Testis (tissue), 3 donors: ENCODE results near the gene ISLR. TPM values are rescaled to one million over a fixed set of nuclear protein-coding genes. Genes with fewer than 3 reads are reported as not detected.

ENCODE experiments used
- DNase-seq: peaks from one replicate; pipeline ENCODE4 v3.0.0-alpha.2; 2019
- H3K27ac ChIP-seq, 2 donors: fragments of 200-600 bp; sonication (generic); one replicate each; pipeline ENCODE4 v1.5.1; 2019
- H3K27me3 ChIP-seq: fragments of 200-600 bp; sonication (generic); one replicate; pipeline ENCODE4 v1.5.1; 2019
- H3K36me3 ChIP-seq: fragments of 200-600 bp; sonication (generic); one replicate; pipeline ENCODE4 v1.5.1; 2017; ENCODE audit warnings: low read depth; ENCODE audit errors: missing control alignments
- H3K4me1 ChIP-seq: fragments of 200-600 bp; sonication (generic); one replicate; pipeline ENCODE4 v1.5.1; 2019
- H3K4me3 ChIP-seq, 2 donors: fragments of 200-600 bp; sonication (generic); one replicate each; pipeline ENCODE4 v1.5.1; 2017 to 2019
- H3K9me3 ChIP-seq: fragments of 200-600 bp; sonication (generic); one replicate; pipeline ENCODE4 v1.5.1; 2017
- CTCF ChIP-seq, 3 experiments: fragments of 450-650 bp in 2 of 3; fragments of 200-600 bp in 1 of 3; sonication (generic) in 1 of 3; IDR thresholded peaks; one replicate each; pipeline ENCODE4 v1.5.1; 2016 to 2019; ENCODE audit warnings: antibody characterized with exemption in 3 of 3, mild to moderate bottlenecking in 2 of 3, moderate library complexity in 1 of 3
- POLR2A ChIP-seq: fragments of 450-650 bp; IDR thresholded peaks from one replicate; pipeline ENCODE4 v1.6.1; 2017; ENCODE audit warnings: antibody characterized with exemption, mild to moderate bottlenecking, moderate library complexity
- WGBS, 2 donors: methylation state at CpG; one replicate each; pipeline ENCODE4 v1.1.5; 2018; 5-methylcytosine and 5-hydroxymethylcytosine counted together
- intact Hi-C: fragments of 100-400 bp; cut with DNase I; formaldehyde crosslinking; loops from one replicate; pipeline ENCODE4 v1.15.1; 2023; ENCODE audit warnings: low total_unique reads
- polyA plus RNA-seq: library from polyadenylated mRNA; stranded (reverse); fragments of 350-450 nt; fragmentation: Illumina TruSeq; extraction: RNeasy Lipid Tissue Mini Kit (QIAGEN cat#74804); gene quantifications from one replicate; pipeline ENCODE4 v1.2.3, GENCODE V29; 2014; ENCODE audit warnings: low read depth, low replicate concordance; ENCODE audit not compliant: insufficient read depth
- total RNA-seq, 2 donors: library from RNA; depleted of rRNA; stranded (reverse); fragments of >200 nt; gene quantifications; one replicate each; pipeline ENCODE4 v1.2.3, GENCODE V29; 2016

Gene ISLR
- total and polyA plus RNA-seq, 3 donors from 2014 or later = 24.0 to 73.7 (median 39.5) TPM

GRCh38 chr15:74203914-74204431, 30.5 kb downstream of the ISLR start:
- no peaks in the 10 kb centered on the region for H3K9me3 ChIP-seq
- DNase-seq = peak; percentile 73
- H3K27me3 ChIP-seq = no peaks in the 10 kb centered on the region
- intact Hi-C loops = no loop called here
- peaks cover 64% of the 10 kb centered on the region for H3K4me1 ChIP-seq
- WGBS, 2 donors = 59 to 62% methylated on average over 8 to 10 of the region's 10 CpGs
- H3K36me3 ChIP-seq = no peaks in the 10 kb centered on the region
- no peak overlapping the region for H3K4me3 ChIP-seq
- no peak overlapping the region for H3K27ac ChIP-seq
- TF ChIP-seq POLR2A = no peak
- no peak for TF ChIP-seq CTCF (IDR thresholded peaks at IDR 0.05)

GRCh38 chr15:74205582-74205947, 32.1 kb downstream of the ISLR start:
- TF ChIP-seq CTCF (IDR thresholded peaks at IDR 0.05) (no peak), POLR2A (no peak)
- H3K27ac ChIP-seq = no peak overlapping the region
- 89% methylated on average over 4 of the region's 4 CpGs; no CpG with 5 or more reads in 1 of the 2 donors for WGBS, 2 donors
- no peaks in the 10 kb centered on the region for H3K36me3 ChIP-seq
- intact Hi-C loops = no loop called here
- H3K4me3 ChIP-seq = no peak overlapping the region
- peaks cover 64% of the 10 kb centered on the region for H3K4me1 ChIP-seq
- H3K9me3 ChIP-seq = no peaks in the 10 kb centered on the region
- H3K27me3 ChIP-seq = no peaks in the 10 kb centered on the region
- no peak for DNase-seq

GRCh38 chr15:74206801-74207281, 33.3 kb downstream of the ISLR start:
- Histone ChIP-seq H3K27me3 (no peaks in the 10 kb centered on the region), H3K4me1 (peaks cover 51% of the 10 kb centered on the region), H3K27ac (peak overlapping the region in 1 of 2 donors; percentile 50), H3K4me3 (no peak overlapping the region), H3K36me3 (no peaks in the 10 kb centered on the region), H3K9me3 (no peaks in the 10 kb centered on the region)
- TF ChIP-seq CTCF (IDR thresholded peaks at IDR 0.05) = no peak
- intact Hi-C loops = no loop called here
- DNase-seq = no peak
- 51 to 54% methylated on average over 5 to 6 of the region's 6 CpGs for WGBS, 2 donors

GRCh38 chr15:74207652-74208440, 34.3 kb downstream of the ISLR start:
- TF ChIP-seq CTCF (IDR thresholded peaks at IDR 0.05) = no peak
- no peak for TF ChIP-seq POLR2A
- Histone ChIP-seq H3K36me3 (no peaks in the 10 kb centered on the region), H3K4me3 (no peak overlapping the region), H3K27ac (peak overlapping the region in 1 of 2 donors; percentile 41), H3K27me3 (no peaks in the 10 kb centered on the region), H3K9me3 (no peaks in the 10 kb centered on the region), H3K4me1 (peaks cover 41% of the 10 kb centered on the region)
- 43 to 62% methylated on average over 16 of the region's 16 CpGs for WGBS, 2 donors
- intact Hi-C loops = no loop called here
- peak; percentile 55 for DNase-seq
